Measurements from ENCODE around the gene GPR78.

Gene GPR78

GRCh38 chr4:8550691-8551090 is 29.5 kb upstream of the GPR78 start (continued):
- no peak for TF ChIP-seq CREB5 (CRISPR knock-in tag; IDR thresholded peaks at IDR 0.05; ENCODE audit: low read depth)
- TF ChIP-seq GLIS3 (CRISPR knock-in tag; IDR thresholded peaks at IDR 0.05): no peak
- TF ChIP-seq BACH2 (CRISPR knock-in tag; IDR thresholded peaks at IDR 0.05; ENCODE audit: borderline replicate concordance): no peak
- TF ChIP-seq RARB (CRISPR knock-in tag; IDR thresholded peaks at IDR 0.05): no peak
- TF ChIP-seq OSR1 (CRISPR knock-in tag; IDR thresholded peaks at IDR 0.05): no peak
- no peak for TF ChIP-seq POU6F1 (CRISPR knock-in tag; IDR thresholded peaks at IDR 0.05; ENCODE audit: borderline replicate concordance, low read depth)
- TF ChIP-seq ZNF565 (CRISPR knock-in tag; conservative IDR thresholded peaks at IDR 0.05; ENCODE audit: low read depth): no peak
- no peak for TF ChIP-seq ZNF70 (CRISPR knock-in tag; IDR thresholded peaks at IDR 0.05)

- no peak for TF ChIP-seq PATZ1 (CRISPR knock-in tag; IDR thresholded peaks at IDR 0.05; ENCODE audit: borderline replicate concordance)
- no peak for TF ChIP-seq ISL1 (CRISPR knock-in tag; IDR thresholded peaks at IDR 0.05)
- no peak for TF ChIP-seq ZC3H10 (CRISPR knock-in tag; IDR thresholded peaks at IDR 0.05)
These were observed 28.2 kb upstream of the GPR78 start for GRCh38 chr4:8552024-8552423.

GRCh38 chr4:8552581-8553205 is 27.5 kb upstream of the GPR78 start:
- no peak for ATAC-seq

More at GRCh38 chr4:8552024-8552423, 28.2 kb upstream of the GPR78 start:
- no peak for ATAC-seq

More at GRCh38 chr4:8552581-8553205, 27.5 kb upstream of the GPR78 start:
- TF ChIP-seq ISL1 (CRISPR knock-in tag; IDR thresholded peaks at IDR 0.05) (no peak), PATZ1 (CRISPR knock-in tag; IDR thresholded peaks at IDR 0.05; ENCODE audit: borderline replicate concordance) (no peak), BACH2 (CRISPR knock-in tag; IDR thresholded peaks at IDR 0.05; ENCODE audit: borderline replicate concordance) (no peak), ZNF8 (CRISPR knock-in tag; IDR thresholded peaks at IDR 0.05) (no peak), TOX (CRISPR knock-in tag; IDR thresholded peaks at IDR 0.05; ENCODE audit: borderline replicate concordance) (no peak), ARNTL (CRISPR knock-in tag; IDR thresholded peaks at IDR 0.05; ENCODE audit: borderline replicate concordance, low read depth) (no peak), POU6F1 (CRISPR knock-in tag; IDR thresholded peaks at IDR 0.05; ENCODE audit: borderline replicate concordance, low read depth) (no peak), SNAI2 (CRISPR knock-in tag; IDR thresholded peaks at IDR 0.05) (no peak), ESRRG (CRISPR knock-in tag; IDR thresholded peaks at IDR 0.05) (no peak), ZFP30 (CRISPR knock-in tag; IDR thresholded peaks at IDR 0.05) (no peak), ZC3H10 (CRISPR knock-in tag; IDR thresholded peaks at IDR 0.05) (no peak), RARB (CRISPR knock-in tag; IDR thresholded peaks at IDR 0.05) (no peak), CSRNP3 (CRISPR knock-in tag; IDR thresholded peaks at IDR 0.05) (no peak), ZNF70 (CRISPR knock-in tag; IDR thresholded peaks at IDR 0.05) (no peak), CSDC2 (CRISPR knock-in tag; IDR thresholded peaks at IDR 0.05) (no peak), ZNF565 (CRISPR knock-in tag; conservative IDR thresholded peaks at IDR 0.05; ENCODE audit: low read depth) (no peak), TSHZ2 (CRISPR knock-in tag; IDR thresholded peaks at IDR 0.05) (no peak), TCF4 (CRISPR knock-in tag; IDR thresholded peaks at IDR 0.05; ENCODE audit: borderline replicate concordance) (no peak), PPARA (CRISPR knock-in tag; IDR thresholded peaks at IDR 0.05; ENCODE audit: borderline replicate concordance) (no peak)
